Glutamatergic neuron (in vitro differentiated cells): ENCODE measurements around the gene WDR6. TPM values are rescaled to one million over a fixed set of nuclear protein-coding genes. Genes with fewer than 3 reads are reported as not detected.

Experiments used
- DNase-seq: peaks from one replicate; pipeline ENCODE4 v3.0.0; 2022
- H3K27ac Mint-ChIP-seq: one replicate; pipeline ENCODE4 v1.8.0; 2020; ENCODE audit warnings: mild to moderate bottlenecking, mixed read lengths, inconsistent platforms; ENCODE audit not compliant: unreplicated experiment
- H3K27me3 Mint-ChIP-seq: one replicate; pipeline ENCODE4 v1.8.0; 2020; ENCODE audit warnings: mild to moderate bottlenecking, moderate library complexity, mixed read lengths, inconsistent platforms; ENCODE audit not compliant: unreplicated experiment
- H3K36me3 Mint-ChIP-seq: one replicate; pipeline ENCODE4 v1.8.0; 2020; ENCODE audit warnings: mild to moderate bottlenecking, mixed read lengths, inconsistent platforms; ENCODE audit not compliant: unreplicated experiment
- H3K4me1 Mint-ChIP-seq: one replicate; pipeline ENCODE4 v1.8.0; 2020; ENCODE audit warnings: mild to moderate bottlenecking, low read depth, mixed read lengths, inconsistent platforms; ENCODE audit not compliant: unreplicated experiment
- H3K4me3 Mint-ChIP-seq: one replicate; pipeline ENCODE4 v1.8.0; 2020; ENCODE audit warnings: mild to moderate bottlenecking, mixed read lengths, inconsistent platforms; ENCODE audit not compliant: unreplicated experiment
- H3K9me3 Mint-ChIP-seq: one replicate; pipeline ENCODE4 v1.8.0; 2020; ENCODE audit warnings: mild to moderate bottlenecking, moderate library complexity, mixed read lengths, inconsistent platforms; ENCODE audit not compliant: unreplicated experiment
- CTCF ChIP-seq: fragments of 200-600 bp; sonication (generic); IDR thresholded peaks from one replicate; pipeline ENCODE4 v1.5.0; 2021; ENCODE audit not compliant: partially characterized antibody, unreplicated experiment
- total RNA-seq: library from RNA; stranded (reverse); fragmentation: NEBNext Ultra II Directional; extraction: Animal tissue kit (Norgen Biotek cat#: 25700); gene quantifications from one replicate; pipeline ENCODE4 v1.2.1, GENCODE V29; 2021; ENCODE audit not compliant: unreplicated experiment

WDR6 gene
- total RNA-seq, 1 donor from 2014 or later: 236 TPM

- H3K36me3 Mint-ChIP-seq: no peaks in the 10 kb centered on the region
- no peaks in the 10 kb centered on the region for H3K4me1 Mint-ChIP-seq
- DNase-seq: no peak
- H3K4me3 Mint-ChIP-seq: no peak overlapping the region
- H3K9me3 Mint-ChIP-seq: no peaks in the 10 kb centered on the region
- TF ChIP-seq CTCF: no peak
- no peaks in the 10 kb centered on the region for H3K27me3 Mint-ChIP-seq
- H3K27ac Mint-ChIP-seq: no peak overlapping the region
Measured at GRCh38 chr3:48979451-48979850, 27.7 kb upstream of the WDR6 start.

- no peak for DNase-seq
- H3K9me3 Mint-ChIP-seq: no peaks in the 10 kb centered on the region
- H3K27me3 Mint-ChIP-seq: no peaks in the 10 kb centered on the region
- H3K4me1 Mint-ChIP-seq: no peaks in the 10 kb centered on the region
- H3K36me3 Mint-ChIP-seq: no peaks in the 10 kb centered on the region
- H3K4me3 Mint-ChIP-seq: no peak overlapping the region
- H3K27ac Mint-ChIP-seq: no peak overlapping the region
- TF ChIP-seq CTCF: no peak
Measured at GRCh38 chr3:48980295-48980694, 26.9 kb upstream of the WDR6 start.

GRCh38 chr3:48982016-48982415 is 25.2 kb upstream of the WDR6 start:
- TF ChIP-seq CTCF: no peak
- H3K4me3 Mint-ChIP-seq: no peak overlapping the region
- DNase-seq: no peak
- H3K36me3 Mint-ChIP-seq: no peaks in the 10 kb centered on the region
- H3K27me3 Mint-ChIP-seq: no peaks in the 10 kb centered on the region
- H3K27ac Mint-ChIP-seq: no peak overlapping the region
- no peaks in the 10 kb centered on the region for H3K4me1 Mint-ChIP-seq
- H3K9me3 Mint-ChIP-seq: no peaks in the 10 kb centered on the region

- Mint-ChIP-seq H3K27me3 (no peaks in the 10 kb centered on the region), H3K27ac (no peak overlapping the region), H3K9me3 (no peaks in the 10 kb centered on the region), H3K4me1 (no peaks in the 10 kb centered on the region), H3K4me3 (no peak overlapping the region), H3K36me3 (no peaks in the 10 kb centered on the region)
- no peak for TF ChIP-seq CTCF
- DNase-seq: no peak
Measured at GRCh38 chr3:48982686-48983085, 24.5 kb upstream of the WDR6 start.

- DNase-seq: no peak
- no peaks in the 10 kb centered on the region for H3K9me3 Mint-ChIP-seq
- no peak overlapping the region for H3K4me3 Mint-ChIP-seq
- no peaks in the 10 kb centered on the region for H3K36me3 Mint-ChIP-seq
- H3K4me1 Mint-ChIP-seq: peaks cover 2% of the 10 kb centered on the region
- H3K27me3 Mint-ChIP-seq: no peaks in the 10 kb centered on the region
- H3K27ac Mint-ChIP-seq: no peak overlapping the region
- no peak for TF ChIP-seq CTCF
Measured at GRCh38 chr3:48983096-48983495, 24.1 kb upstream of the WDR6 start.
